Caco-2 (cell line): Measurements from ENCODE around the gene CYTH4. TPM values are rescaled to one million over a fixed set of nuclear protein-coding genes. Genes with fewer than 3 reads are reported as not detected.

Experiments used
- BruUV-seq: library from RNA; stranded (reverse); fragments of 400-500 nt; replicated peaks from 2 replicates; lab custom pipeline; 2021; lab: Mats Ljungman, UMichigan
- CTCF ChIA-PET: fragments of 300-600 bp; sonication (Branson Sonifier 250); formaldehyde crosslinking; loops from one replicate; lab custom pipeline; 2022; ENCODE audit warnings: antibody characterized with exemption; lab: Charles Lee
- POLR2A ChIA-PET: fragments of 300-600 bp; sonication (Branson Sonifier 250); formaldehyde crosslinking; loops from one replicate; lab custom pipeline; 2022; ENCODE audit warnings: antibody characterized with exemption; lab: Charles Lee
- DNase-seq, 2 experiments: peaks; one replicate each; pipeline versions ENCODE4 v3.0.0 to v3.0.0-alpha.2; 2020 to 2022
- H3K27me3 ChIP-seq: replicated peaks from 2 replicates; pipeline ENCODE4 v1.6.0; 2011; ENCODE audit warnings: low read length; ENCODE audit not compliant: control insufficient read depth, insufficient read depth
- H3K36me3 ChIP-seq: 2 replicates; pipeline ENCODE4 v1.5.1; 2011; ENCODE audit warnings: low read length; ENCODE audit not compliant: control insufficient read depth, insufficient read depth
- H3K4me1 ChIP-seq: fragments of 250-450 bp; sonication (Bioruptor Pico); 2 replicates; pipeline ENCODE4 v1.5.1; 2020; ENCODE audit warnings: mild to moderate bottlenecking
- H3K4me3 ChIP-seq: 2 replicates; pipeline ENCODE4 v1.5.1; 2011; ENCODE audit warnings: low read depth, mild to moderate bottlenecking, control low read depth, low read length
- H3K9me3 ChIP-seq: fragments of 250-450 bp; sonication (Bioruptor Pico); 2 replicates; pipeline ENCODE4 v1.5.1; 2020; ENCODE audit warnings: mild to moderate bottlenecking, moderate library complexity
- H3K27ac Mint-ChIP-seq: one replicate; pipeline ENCODE4 v1.8.0; 2022; ENCODE audit warnings: mixed read lengths; ENCODE audit not compliant: unreplicated experiment
- H3K27me3 Mint-ChIP-seq: one replicate; pipeline ENCODE4 v1.8.0; 2022; ENCODE audit warnings: mixed read lengths; ENCODE audit not compliant: insufficient read depth, unreplicated experiment
- H3K36me3 Mint-ChIP-seq: one replicate; pipeline ENCODE4 v1.8.0; 2022; ENCODE audit warnings: mild to moderate bottlenecking, mixed read lengths; ENCODE audit not compliant: insufficient read depth, unreplicated experiment
- H3K4me1 Mint-ChIP-seq: one replicate; pipeline ENCODE4 v1.8.0; 2022; ENCODE audit warnings: low read depth, mixed read lengths; ENCODE audit not compliant: unreplicated experiment
- H3K4me3 Mint-ChIP-seq: one replicate; pipeline ENCODE4 v1.8.0; 2022; ENCODE audit warnings: mild to moderate bottlenecking, moderate library complexity, mixed read lengths; ENCODE audit not compliant: unreplicated experiment
- H3K9me3 Mint-ChIP-seq: one replicate; pipeline ENCODE4 v1.8.0; 2022; ENCODE audit warnings: mixed read lengths; ENCODE audit not compliant: unreplicated experiment
- intact Hi-C: fragments of 100-400 bp; cut with micrococcal nuclease; formaldehyde crosslinking; loops from one replicate; pipeline ENCODE4 v1.10.0; 2022; ENCODE audit not compliant: unreplicated experiment
- total RNA-seq: library from RNA; stranded (reverse); gene quantifications from 2 replicates; pipeline ENCODE4 v1.2.3, GENCODE V29; 2022
- TF ChIP-seq, protein P1 (sequence below), 2 experiments: fragments of 200-600 bp in 1 of 2; IDR thresholded peaks; 1 replicate in 1 of 2; 2 replicates in 1 of 2; pipeline versions ENCODE4 v1.5.1 to v1.8.0; 2011 to 2022; ENCODE audit warnings: antibody characterized with exemption in 1 of 2, control low read depth in 1 of 2, inconsistent platforms in 1 of 2, low read depth in 1 of 2, low read length in 1 of 2, mild to moderate bottlenecking in 1 of 2, moderate library complexity in 1 of 2; ENCODE audit not compliant: insufficient read depth in 1 of 2, severe bottlenecking in 1 of 2, unreplicated experiment in 1 of 2

The CYTH4 gene
- total RNA-seq, 1 experiment from 2014 or later, result not detected

GRCh38 chr22:37337204-37337943 lies 55.1 kb downstream of the CYTH4 start:
- TF ChIP-seq, protein P1, sequence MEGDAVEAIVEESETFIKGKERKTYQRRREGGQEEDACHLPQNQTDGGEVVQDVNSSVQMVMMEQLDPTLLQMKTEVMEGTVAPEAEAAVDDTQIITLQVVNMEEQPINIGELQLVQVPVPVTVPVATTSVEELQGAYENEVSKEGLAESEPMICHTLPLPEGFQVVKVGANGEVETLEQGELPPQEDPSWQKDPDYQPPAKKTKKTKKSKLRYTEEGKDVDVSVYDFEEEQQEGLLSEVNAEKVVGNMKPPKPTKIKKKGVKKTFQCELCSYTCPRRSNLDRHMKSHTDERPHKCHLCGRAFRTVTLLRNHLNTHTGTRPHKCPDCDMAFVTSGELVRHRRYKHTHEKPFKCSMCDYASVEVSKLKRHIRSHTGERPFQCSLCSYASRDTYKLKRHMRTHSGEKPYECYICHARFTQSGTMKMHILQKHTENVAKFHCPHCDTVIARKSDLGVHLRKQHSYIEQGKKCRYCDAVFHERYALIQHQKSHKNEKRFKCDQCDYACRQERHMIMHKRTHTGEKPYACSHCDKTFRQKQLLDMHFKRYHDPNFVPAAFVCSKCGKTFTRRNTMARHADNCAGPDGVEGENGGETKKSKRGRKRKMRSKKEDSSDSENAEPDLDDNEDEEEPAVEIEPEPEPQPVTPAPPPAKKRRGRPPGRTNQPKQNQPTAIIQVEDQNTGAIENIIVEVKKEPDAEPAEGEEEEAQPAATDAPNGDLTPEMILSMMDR (IDR thresholded peaks at IDR 0.05; ENCODE audit: insufficient read depth in 1 of 2, low read depth in 1 of 2, low read length in 1 of 2, severe bottlenecking in 1 of 2, unreplicated experiment in 1 of 2), result no peak
- ChIA-PET CTCF (interaction anchor here (0.6 kb wide), 1 partner anchor 11 kb away, joined by 3 read pairs; no protein-coding TSS in a partner anchor), POLR2A (interaction anchor here (0.5 kb wide), 1 partner anchor 69 kb away, joined by 4 read pairs; no protein-coding TSS in a partner anchor)
- H3K4me1 Mint-ChIP-seq, result peaks cover 44% of the 10 kb centered on the region
- H3K36me3 ChIP-seq, result no peaks in the 10 kb centered on the region
- no peak overlapping the region for H3K4me3 ChIP-seq
- H3K27me3 Mint-ChIP-seq, result no peaks in the 10 kb centered on the region
- H3K4me1 ChIP-seq, result peaks cover 35% of the 10 kb centered on the region
- BruUV-seq, result no TSS peak
- H3K9me3 ChIP-seq, result no peaks in the 10 kb centered on the region
- no peak overlapping the region for H3K4me3 Mint-ChIP-seq
- intact Hi-C loops, result no loop called here
- DNase-seq, result no peak
- H3K27me3 ChIP-seq, result no peaks in the 10 kb centered on the region
- H3K36me3 Mint-ChIP-seq, result no peaks in the 10 kb centered on the region
- no peak overlapping the region for H3K27ac Mint-ChIP-seq
- no peaks in the 10 kb centered on the region for H3K9me3 Mint-ChIP-seq

- Histone ChIP-seq H3K9me3 (no peaks in the 10 kb centered on the region), H3K36me3 (no peaks in the 10 kb centered on the region), H3K4me3 (no peak overlapping the region), H3K4me1 (peaks cover 35% of the 10 kb centered on the region), H3K27me3 (no peaks in the 10 kb centered on the region)
- ChIA-PET CTCF (no interaction called here), POLR2A (no interaction called here)
- BruUV-seq, result no TSS peak
- Mint-ChIP-seq H3K4me3 (no peak overlapping the region), H3K36me3 (no peaks in the 10 kb centered on the region), H3K9me3 (no peaks in the 10 kb centered on the region), H3K27ac (no peak overlapping the region), H3K4me1 (peaks cover 38% of the 10 kb centered on the region), H3K27me3 (no peaks in the 10 kb centered on the region)
- no peak for DNase-seq
- TF ChIP-seq, protein P1 (IDR thresholded peaks at IDR 0.05; ENCODE audit: insufficient read depth in 1 of 2, low read depth in 1 of 2, low read length in 1 of 2, severe bottlenecking in 1 of 2, unreplicated experiment in 1 of 2), result no peak
- intact Hi-C loops, result no loop called here
Measured at GRCh38 chr22:37338539-37339246, 56.4 kb downstream of the CYTH4 start.

GRCh38 chr22:37340331-37341262 lies 58.3 kb downstream of the CYTH4 start:
- peaks cover 31% of the 10 kb centered on the region for H3K4me1 Mint-ChIP-seq
- peaks cover 27% of the 10 kb centered on the region for H3K4me1 ChIP-seq
- intact Hi-C loops, result no loop called here
- no peak for DNase-seq
- TF ChIP-seq, protein P1 (IDR thresholded peaks at IDR 0.05; ENCODE audit: insufficient read depth in 1 of 2, low read depth in 1 of 2, low read length in 1 of 2, severe bottlenecking in 1 of 2, unreplicated experiment in 1 of 2), result no peak
- no peaks in the 10 kb centered on the region for H3K27me3 ChIP-seq
- H3K36me3 Mint-ChIP-seq, result peaks cover 4% of the 10 kb centered on the region
- no peaks in the 10 kb centered on the region for H3K9me3 ChIP-seq
- H3K27me3 Mint-ChIP-seq, result no peaks in the 10 kb centered on the region
- H3K36me3 ChIP-seq, result no peaks in the 10 kb centered on the region
- H3K4me3 ChIP-seq, result no peak overlapping the region
- no peak overlapping the region for H3K4me3 Mint-ChIP-seq
- no peak overlapping the region for H3K27ac Mint-ChIP-seq
- BruUV-seq, result no TSS peak
- POLR2A ChIA-PET, result no interaction called here
- no peaks in the 10 kb centered on the region for H3K9me3 Mint-ChIP-seq
- CTCF ChIA-PET, result interaction anchor here (1.4 kb wide), 1 partner anchor 24 kb away, joined by 6 read pairs; no protein-coding TSS in a partner anchor
